HG02798 (cell line): ENCODE measurements around the gene SMIM35.

ENCODE experiments used
- ATAC-seq: cut with Tn5 transposase; IDR thresholded peaks from one replicate; pipeline ENCODE4 v1.9.1; 2021; ENCODE audit warnings: mild to moderate bottlenecking; ENCODE audit not compliant: unreplicated experiment, poor library complexity

SMIM35 gene

GRCh38 chr11:118086913-118087768 lies at the start of gene SMIM35:
Gene SMIM35, minus strand, starts transcription at chr11:118086963. Its CDS starts 206 bp downstream, at chr11:118086757.
- no peak for ATAC-seq

DNA sequence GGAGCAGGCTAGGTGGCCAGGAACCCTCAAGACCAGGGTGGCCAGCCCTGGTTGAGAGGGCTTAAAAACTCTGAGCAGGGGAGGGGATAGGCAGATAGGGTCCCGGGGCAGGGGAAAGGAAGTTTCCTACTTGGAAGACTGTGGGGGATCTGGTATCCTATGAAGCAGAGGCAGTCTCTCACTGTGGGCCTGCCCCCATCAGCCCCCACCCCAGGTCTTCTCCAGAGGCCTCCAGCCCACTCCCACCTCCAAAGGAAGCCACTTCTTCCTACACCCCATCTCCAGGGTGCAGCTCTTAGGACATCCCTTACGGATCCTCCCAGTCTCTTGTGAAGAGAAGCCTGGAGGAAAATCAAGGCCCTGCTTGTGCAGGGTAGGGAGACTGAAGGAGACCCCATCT lies 49.6 kb upstream of the SMIM35 start:
- ATAC-seq, result no peak

- ATAC-seq, result no peak
Observed at GRCh38 chr11:118135796-118136165, 49.0 kb upstream of the SMIM35 start.

DNA sequence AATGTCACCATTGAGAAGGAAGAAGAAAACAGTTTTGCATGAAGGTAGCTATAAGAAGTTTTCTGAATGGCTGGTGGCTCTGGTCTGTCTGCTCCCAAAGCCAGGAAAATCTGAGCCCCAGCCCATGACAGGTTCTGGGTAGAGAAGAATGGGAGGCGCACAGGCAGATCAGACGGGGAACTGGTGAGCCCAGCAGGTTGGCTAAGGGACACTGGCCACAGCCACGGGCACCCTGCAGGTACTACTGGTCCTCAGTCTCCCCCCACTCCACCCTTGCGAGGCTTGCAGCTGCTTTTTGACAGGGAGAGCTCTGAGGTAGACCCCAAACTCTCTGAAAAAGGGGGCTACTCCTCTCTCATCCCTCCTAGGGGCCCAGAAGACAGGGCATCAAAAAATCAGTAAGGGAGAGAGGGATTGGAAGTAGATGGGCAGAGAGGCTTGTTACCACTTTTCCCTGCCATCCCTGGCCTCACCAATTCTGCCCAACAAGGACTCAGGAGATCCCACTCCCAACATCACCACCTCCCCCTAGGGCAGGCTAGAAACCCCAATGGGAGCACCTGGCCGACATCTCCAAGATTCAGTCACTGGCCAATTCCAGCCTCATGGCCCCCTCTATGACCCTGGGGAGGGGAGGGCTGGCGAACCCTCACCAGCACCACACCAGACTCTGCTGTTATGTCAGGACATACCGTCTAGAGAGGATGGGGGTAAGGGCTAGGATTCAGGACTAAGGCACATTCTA lies 48.5 kb upstream of the SMIM35 start:
- ATAC-seq, result no peak

DNA sequence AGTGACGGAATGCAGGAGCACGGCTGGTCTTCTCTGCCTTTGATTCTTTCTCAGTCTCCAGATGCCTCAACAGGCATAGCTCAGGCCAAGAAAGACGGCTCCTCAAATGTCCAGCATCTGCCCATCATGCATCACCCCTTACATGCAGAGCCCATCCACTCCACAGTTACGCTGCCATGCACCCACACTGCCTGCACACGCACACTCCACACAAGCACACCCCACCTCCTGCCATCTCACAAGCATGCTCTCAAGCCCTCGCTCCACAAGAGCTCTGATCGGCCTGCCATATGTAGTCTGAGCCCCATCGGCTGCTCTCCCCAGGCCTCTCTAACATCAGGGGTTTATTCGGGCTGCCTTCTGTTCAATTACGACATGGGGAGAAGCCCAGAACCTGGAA lies 47.1 kb upstream of the SMIM35 start:
- ATAC-seq, result no peak

GRCh38 chr11:118132385-118133151 lies 45.8 kb upstream of the SMIM35 start:
- ATAC-seq, result no peak

DNA sequence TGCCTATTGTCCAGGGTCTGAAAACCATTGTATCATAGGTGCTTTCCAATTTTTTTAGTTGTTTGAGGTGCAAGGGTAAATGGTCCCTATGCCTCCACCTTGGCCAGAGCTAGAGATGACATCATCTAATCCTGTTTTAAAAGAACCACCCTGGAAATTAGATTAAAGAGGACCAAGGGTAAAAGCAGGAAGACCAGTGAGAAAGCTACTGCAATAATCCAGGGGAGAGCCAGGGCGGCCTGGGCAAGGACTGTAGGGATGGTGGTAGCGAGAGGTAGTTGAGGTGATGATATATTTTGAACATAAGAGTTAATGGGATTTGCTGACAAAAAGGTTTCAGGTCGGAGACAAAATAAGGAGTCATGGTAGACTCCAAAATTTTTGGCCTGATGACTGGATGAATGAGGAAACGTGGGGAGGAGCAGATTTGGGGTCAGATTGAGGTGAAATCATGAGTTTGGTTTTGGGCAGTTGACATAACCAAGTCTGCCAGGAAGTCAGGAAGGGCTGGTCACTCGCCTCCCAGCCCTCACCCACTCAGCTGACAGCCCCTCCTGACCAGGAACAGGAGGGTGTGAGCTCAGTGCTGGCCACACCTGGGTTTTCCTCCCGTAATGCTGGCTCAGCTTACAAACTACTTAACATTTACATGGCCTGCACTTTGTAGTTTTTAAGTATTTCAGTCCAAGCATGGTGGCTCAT lies 42.9 kb upstream of the SMIM35 start:
- no peak for ATAC-seq

GRCh38 chr11:118128721-118129470 lies 42.1 kb upstream of the SMIM35 start:
- no peak for ATAC-seq

- ATAC-seq, result no peak
Observed at GRCh38 chr11:118128310-118128709, 41.5 kb upstream of the SMIM35 start.

- ATAC-seq, result no peak
Observed at GRCh38 chr11:118126082-118126838, 39.5 kb upstream of the SMIM35 start.

DNA sequence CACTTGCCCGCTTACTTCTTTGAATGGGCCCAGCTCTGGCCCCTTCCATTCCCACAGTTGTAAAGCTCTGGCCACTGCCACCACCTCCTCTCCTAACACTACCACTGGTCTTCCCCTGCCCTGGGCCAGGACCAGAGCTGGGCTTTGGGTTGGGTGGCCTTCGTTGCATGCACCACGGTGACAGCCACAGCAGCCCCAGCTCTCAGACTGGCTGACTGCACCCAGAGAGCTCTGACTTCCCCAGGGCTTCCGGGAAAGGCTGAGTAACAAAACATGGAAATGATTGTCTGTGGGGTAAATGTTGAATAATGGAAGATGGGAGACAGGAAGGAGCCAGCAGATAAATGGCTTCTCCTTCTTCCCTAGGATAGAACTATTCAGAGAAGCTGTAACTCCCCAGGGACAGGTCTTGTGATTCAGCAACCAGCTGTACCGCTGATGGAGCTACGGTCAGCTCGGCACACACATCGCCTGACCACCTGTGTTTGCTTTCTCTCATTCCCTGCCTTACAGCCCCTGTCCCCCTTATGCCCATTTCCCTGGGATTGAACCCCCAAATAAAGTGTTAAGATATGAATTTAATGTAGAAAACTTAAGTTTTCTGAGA lies 38.3 kb upstream of the SMIM35 start:
- no peak for ATAC-seq

GRCh38 chr11:118120793-118121192 lies 34.0 kb upstream of the SMIM35 start:
- ATAC-seq, result no peak

DNA sequence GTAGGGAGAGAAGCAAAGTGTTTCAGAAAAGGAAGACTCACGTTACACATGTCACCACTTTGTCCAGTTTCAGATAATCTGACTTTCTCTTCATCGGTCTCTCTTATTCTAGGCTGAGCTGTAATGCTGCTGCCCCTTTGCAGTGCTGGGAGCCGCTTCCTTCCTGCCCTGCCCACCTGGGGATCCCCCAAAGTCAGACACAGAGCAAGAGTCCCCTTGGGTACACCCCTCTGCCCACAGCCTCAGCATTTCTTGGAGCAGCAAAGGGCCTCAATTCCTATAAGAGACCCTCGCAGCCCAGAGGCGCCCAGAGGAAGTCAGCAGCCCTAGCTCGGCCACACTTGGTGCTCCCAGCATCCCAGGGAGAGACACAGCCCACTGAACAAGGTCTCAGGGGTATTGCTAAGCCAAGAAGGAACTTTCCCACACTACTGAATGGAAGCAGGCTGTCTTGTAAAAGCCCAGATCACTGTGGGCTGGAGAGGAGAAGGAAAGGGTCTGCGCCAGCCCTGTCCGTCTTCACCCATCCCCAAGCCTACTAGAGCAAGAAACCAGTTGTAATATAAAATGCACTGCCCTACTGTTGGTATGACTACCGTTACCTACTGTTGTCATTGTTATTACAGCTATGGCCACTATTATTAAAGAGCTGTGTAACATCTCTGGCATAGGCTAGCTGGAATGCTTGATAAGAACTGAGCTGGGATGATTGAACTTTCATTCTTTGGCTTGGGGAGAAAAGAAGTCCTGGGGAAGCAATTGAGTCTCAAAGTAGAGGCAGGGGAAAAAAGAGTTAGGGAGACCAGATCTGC lies 31.2 kb upstream of the SMIM35 start:
- no peak for ATAC-seq

DNA sequence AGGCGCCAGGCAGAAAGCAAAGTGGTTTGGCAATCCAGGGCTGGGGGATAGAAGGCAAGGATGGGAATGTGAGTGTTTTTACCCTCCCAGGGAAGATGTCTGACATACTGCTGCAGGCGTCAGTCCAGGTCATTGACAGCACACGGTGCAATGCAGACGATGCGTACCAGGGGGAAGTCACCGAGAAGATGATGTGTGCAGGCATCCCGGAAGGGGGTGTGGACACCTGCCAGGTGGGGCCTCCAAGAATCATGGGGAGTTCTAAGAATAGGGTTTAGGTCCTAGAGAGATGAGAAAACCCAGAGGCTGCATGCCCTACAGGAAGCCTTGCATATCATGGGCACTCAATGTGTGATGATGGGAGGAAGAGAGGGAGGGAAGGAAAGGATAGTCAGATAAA lies 28.3 kb upstream of the SMIM35 start:
- ATAC-seq, result no peak

GRCh38 chr11:118114266-118114665 lies 27.5 kb upstream of the SMIM35 start:
- ATAC-seq, result no peak

GRCh38 chr11:118112711-118113430 lies 26.1 kb upstream of the SMIM35 start:
- no peak for ATAC-seq

DNA sequence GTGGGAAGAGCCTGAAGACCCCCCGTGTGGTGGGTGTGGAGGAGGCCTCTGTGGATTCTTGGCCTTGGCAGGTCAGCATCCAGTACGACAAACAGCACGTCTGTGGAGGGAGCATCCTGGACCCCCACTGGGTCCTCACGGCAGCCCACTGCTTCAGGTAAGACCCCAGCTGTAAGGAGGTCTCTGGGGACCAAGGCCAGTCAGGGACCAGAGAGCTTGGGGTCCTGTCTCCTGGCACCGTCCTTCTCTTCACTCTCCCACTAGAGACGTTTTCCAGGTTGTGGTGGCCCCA lies 24.9 kb upstream of the SMIM35 start:
- ATAC-seq, result no peak
